ENCODE results near the gene TRIM40.

DNA sequence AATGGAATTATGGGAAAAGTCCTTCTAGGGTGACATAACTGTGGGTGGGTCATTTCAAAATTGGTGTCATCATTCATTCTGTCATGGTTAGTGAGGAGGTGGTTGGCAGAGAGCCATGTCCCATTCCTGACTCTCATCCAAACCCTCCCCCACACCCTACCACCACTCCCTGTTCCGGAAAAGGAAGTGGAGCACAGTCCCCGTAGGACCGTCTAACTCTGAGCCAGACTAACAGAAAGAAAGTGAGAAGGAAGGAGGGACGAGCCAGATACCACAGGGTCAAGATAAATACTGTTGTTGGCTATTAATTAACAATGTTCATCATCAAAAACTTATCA is 20.3 kb downstream of the TRIM40 start:
- TF ChIP-seq NFIC (IDR thresholded peaks at IDR 0.05) (peak; percentile 49), YY1 (IDR thresholded peaks at IDR 0.05; ENCODE audit: low read depth) (no peak), EP300 (IDR thresholded peaks at IDR 0.05; ENCODE audit: borderline replicate concordance) (no peak), FOXM1 (IDR thresholded peaks at IDR 0.05; ENCODE audit: borderline replicate concordance, low read depth) (no peak), RAD21 (IDR thresholded peaks at IDR 0.05; ENCODE audit: low read depth) (no peak), TAF1 (IDR thresholded peaks at IDR 0.05; ENCODE audit: low read depth) (no peak)
- TF ChIP-seq, protein P1, sequence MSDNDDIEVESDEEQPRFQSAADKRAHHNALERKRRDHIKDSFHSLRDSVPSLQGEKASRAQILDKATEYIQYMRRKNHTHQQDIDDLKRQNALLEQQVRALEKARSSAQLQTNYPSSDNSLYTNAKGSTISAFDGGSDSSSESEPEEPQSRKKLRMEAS (IDR thresholded peaks at IDR 0.05): no peak
- TF ChIP-seq, protein P2, sequence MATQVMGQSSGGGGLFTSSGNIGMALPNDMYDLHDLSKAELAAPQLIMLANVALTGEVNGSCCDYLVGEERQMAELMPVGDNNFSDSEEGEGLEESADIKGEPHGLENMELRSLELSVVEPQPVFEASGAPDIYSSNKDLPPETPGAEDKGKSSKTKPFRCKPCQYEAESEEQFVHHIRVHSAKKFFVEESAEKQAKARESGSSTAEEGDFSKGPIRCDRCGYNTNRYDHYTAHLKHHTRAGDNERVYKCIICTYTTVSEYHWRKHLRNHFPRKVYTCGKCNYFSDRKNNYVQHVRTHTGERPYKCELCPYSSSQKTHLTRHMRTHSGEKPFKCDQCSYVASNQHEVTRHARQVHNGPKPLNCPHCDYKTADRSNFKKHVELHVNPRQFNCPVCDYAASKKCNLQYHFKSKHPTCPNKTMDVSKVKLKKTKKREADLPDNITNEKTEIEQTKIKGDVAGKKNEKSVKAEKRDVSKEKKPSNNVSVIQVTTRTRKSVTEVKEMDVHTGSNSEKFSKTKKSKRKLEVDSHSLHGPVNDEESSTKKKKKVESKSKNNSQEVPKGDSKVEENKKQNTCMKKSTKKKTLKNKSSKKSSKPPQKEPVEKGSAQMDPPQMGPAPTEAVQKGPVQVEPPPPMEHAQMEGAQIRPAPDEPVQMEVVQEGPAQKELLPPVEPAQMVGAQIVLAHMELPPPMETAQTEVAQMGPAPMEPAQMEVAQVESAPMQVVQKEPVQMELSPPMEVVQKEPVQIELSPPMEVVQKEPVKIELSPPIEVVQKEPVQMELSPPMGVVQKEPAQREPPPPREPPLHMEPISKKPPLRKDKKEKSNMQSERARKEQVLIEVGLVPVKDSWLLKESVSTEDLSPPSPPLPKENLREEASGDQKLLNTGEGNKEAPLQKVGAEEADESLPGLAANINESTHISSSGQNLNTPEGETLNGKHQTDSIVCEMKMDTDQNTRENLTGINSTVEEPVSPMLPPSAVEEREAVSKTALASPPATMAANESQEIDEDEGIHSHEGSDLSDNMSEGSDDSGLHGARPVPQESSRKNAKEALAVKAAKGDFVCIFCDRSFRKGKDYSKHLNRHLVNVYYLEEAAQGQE (IDR thresholded peaks at IDR 0.05; ENCODE audit: low read depth): no peak
